NCI-H1436 (cell line): ENCODE data around the gene TAS2R38.
"Not testable (repeated sequence)": the region's sequence is repeated elsewhere in the genome, so short reads cannot be mapped to it uniquely, and the experiment has no call there.

Experiments used
- DNase-seq: peaks from one replicate; lab custom pipeline; 2025; lab: John Stamatoyannopoulos, UW

The TAS2R38 gene

DNA sequence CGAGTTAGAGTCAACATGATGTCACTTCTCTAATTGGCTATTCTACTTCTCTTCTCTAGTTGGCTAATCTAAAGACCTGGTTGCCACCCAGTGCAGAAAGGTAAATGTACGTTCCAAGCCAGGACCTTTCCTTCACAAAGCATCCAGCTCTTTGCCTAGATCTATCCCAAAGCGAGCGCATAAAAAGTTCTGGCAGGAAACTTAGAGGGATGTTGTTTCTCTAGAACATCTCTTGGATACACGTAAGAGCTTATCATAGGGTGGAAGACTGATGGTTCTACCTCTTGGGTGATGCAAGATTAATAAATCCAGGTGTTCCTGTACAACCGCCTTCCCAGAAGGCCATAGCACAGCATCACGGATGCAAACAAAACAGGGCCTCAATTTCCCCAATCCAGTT lies at the start of gene TAS2R38:
Gene TAS2R38 (minus strand): TSS at position 101 of the 400 bp plus-strand sequence. CDS start 84 bp downstream, at position 17.
- DNase-seq = no peak

DNA sequence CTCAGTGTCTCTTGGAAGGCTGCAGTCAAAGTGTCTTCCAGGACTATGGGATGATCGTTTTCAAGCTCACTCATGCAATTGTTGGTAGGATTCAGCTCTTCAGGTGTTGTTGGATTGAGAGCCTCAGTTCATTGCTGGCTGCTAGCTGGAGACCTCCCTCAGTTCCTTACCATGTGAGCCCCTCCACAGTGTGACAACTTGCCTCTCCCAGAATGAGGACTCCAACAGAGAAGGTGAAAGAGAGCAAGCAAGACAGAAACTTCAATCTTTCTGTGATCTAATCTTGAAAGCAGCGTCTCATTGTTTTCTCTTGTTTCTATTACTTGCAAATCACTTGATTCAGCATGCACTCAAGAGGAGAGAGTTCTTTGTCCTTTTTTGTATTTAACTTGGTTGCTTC lies 44.6 kb upstream of the TAS2R38 start:
- no peak for DNase-seq

DNA sequence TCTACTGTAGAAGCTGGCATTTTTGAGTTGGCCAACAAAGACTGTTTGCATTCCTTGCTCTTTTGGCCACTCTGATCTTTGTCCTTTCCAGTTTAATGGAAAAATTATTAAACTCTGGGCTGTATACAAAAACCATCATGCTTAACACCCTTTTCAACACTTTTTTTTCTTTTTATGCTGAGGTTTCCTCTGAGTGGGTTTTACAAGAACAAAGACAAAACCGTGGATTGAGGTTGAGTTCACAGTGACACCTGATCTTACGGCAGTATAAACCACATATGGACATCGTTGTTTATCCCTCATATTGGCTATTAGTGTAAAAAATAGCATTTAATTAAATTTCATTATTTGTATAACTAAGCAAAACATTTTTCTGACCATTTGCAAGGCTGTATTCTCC lies 43.9 kb upstream of the TAS2R38 start:
- DNase-seq = no peak

DNA sequence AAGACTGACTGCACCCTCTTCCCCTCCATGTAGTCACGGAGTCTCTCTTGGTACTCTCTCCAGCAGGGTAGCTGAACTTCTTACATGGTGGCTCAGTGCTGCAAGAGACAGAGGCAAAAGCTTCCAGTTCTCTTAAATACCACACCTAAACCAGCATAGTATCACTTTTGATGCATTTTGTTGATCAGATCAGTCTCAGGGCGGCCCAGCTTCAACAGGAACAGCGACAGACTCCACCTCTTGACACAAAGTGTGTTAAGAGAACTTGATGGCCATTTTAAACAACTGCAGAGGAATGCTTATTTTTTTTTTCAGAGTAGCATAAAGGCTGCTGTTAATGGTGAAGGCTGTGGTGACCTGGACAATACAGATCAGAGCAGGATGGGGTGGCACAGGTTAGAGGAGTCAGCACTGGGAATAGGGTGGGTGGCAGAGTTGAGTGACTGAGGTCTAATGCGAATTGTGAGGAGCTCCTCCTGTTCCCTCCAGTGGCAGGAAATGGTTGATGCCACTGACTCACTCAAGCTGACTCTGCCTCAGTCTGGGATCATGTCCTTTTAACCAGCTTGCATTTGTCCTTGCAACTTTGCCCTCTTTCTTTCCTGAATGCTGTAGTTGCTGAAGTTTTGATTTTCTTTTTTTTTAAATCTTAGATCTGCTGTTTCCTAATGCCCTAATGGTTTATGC lies 39.4 kb upstream of the TAS2R38 start:
- DNase-seq = no peak

DNA sequence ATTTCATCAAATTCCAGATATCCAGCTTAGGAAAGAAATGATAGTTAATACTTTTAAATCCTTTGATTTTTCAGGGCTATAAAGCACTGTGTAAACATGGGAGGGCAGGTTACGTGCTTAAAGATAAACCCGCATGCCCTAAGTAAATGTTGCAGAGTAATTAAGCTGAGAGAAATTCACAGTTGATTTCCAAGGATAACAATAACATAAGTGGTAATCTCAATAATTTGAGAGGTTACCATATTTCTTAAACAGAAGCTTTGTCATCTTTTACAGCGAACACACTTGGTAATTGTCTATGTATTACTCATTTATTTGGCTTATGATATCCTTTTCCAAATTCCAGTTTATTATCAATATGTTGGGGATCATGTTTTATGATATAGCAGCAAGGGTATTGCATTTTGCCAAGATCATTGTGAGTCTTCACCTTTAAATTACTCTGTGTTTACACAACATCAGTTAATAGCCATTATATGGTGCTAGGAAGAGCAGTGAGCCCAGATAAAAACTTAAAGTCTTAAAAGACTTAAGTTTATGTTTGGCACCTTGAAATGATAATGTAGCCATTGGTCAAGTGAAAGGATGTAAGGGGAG lies 37.5 kb upstream of the TAS2R38 start:
- DNase-seq = no peak

DNA sequence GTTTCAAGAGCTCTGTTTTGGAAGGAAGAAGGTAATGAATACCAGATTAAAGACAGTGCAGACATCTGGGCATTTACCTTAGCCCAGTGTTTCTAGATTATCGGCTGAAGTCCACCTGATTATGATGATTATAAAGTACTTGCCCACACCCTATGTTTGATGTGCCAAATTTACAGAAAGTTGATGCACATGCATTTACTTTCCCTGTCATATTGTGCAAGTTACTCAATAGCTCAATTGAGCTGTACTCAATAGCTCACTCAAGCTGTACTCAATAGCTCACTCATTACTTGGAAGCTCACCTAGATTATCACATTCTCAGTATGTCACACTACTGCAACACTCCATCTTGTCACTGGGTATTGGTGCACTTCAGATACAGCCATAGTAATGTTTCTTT lies 35.6 kb upstream of the TAS2R38 start:
- DNase-seq = no peak

DNA sequence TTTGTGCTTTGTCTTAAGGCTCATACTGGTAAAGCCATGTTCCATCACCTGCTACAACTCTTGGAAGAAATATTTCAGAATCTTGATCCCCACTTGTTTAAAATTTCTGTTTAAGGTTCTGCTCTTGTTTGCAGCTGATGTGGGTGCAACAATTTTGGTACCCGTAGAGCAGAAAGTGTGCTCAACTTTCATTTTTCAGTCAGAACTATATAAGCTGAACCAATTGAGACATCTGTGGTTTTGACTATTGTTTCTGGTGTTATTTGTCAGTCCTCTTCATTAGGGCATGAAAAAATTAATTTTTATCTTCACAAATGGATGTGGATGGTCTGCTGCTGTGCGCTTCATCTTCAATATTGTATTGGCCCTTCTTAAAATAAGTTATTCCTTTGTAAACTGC lies 33.0 kb upstream of the TAS2R38 start:
- no peak for DNase-seq

DNA sequence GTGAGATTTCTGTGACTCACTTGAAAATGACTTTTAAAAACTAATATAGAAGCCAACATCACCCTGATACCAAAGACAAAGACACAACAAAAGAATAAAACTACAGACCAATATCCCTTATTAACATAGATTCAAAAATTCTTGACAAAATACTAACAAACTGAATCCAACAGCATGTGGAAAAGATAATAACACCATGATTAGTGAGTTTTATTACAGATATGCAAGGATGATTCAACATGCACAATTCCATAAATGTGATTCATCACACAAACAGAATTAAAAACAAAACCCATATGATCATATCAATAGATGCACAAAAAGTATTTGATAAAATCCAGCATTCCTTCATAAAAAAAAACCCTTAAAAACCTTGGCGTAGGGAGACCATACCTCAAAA lies 28.6 kb upstream of the TAS2R38 start:
- no peak for DNase-seq

DNA sequence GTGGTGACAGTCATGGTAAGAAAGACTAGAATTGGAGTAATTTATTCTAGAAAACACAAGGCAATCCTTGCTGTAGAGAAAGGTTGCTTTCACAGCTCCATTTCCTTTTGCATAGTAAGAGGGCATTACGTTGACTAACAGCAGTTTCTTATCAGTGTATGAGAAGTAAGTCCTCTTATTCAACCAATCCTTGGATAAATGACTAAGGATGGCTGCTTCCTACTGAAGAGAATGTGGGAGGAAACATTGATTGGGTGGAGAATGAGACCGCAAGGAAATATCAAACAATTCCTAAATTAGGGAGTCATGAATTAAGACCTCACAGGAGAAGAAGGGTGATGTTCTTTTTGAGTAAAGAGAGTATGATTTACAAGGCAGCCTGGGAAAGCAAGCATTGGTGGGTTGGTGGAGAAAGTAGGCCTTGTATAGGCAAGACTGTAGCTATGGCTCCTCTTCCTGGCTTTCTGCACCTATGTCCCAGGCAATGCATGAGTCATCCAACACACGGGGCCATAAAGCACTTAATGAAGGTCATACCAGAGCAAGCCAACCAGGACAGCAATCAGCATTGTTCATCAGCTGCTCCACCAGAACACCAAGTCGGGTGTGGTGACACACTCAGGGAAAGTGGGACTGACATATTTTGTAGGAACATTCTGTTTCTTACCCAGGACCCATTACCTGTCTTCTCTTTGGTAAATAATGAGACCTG lies 27.7 kb upstream of the TAS2R38 start:
- DNase-seq = no peak

DNA sequence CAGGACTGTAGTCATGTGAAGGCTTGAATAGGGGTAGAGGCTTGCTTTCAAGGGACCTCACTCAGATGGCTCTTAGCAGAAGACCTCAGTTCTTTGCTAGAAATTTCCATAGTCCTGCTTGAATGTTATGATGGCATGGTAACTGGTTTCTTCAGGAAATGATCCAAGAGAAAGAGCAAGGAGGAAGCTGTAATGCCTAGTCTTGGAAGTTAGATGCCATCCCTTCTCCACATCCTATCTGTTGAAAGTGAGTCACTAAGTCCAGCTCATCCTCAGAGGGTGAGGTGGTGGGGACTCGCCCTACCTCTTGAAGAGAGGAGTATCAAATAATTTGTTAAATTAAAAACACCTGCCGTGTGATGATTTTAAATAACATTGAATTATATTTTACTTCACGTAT lies 26.7 kb upstream of the TAS2R38 start:
- DNase-seq = no peak

DNA sequence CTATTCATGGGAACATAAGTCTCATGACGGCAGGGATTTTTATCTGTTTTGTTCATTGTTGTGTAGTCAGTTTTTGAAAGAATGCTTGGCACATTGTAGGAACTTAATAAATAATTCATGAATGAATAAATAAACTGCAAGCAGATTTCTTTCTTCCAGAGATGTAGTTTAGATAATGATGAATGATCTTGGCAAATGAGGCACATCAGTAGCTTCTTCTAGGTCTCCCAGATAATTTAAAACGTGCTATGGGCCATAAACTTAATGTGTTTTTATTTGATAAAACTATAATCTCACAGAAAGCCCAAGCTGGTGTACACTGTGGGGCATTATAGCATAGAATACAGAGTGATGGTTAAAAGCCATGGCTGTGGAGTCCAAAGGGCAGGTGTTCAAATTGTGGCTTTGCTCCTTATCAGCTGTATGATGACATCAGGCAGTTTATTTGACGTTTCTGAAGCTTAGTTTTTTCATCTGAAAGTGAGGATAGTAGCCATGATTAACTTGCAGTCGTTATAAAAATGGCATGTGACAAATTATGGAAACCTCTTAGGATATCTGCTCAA lies 25.6 kb upstream of the TAS2R38 start:
- no peak for DNase-seq

DNA sequence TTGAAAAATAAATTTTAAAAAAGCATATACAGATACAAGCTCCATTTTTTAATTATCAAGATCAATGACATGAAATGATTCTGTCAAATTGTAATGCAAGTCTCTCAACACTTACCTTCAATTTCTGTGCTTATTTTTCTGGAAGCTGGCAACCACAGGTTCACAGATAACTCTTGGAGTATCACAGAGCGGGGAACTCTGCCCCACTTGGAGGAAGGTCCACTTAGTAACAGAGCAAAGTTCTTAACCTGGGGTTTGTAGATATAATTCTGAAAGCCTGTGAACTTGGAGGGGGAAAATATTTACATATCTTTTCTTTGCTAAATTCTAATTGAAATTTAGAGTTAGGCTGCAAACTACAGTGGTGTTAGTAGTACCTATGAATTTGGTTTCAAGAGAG lies 19.8 kb upstream of the TAS2R38 start:
- DNase-seq = no peak

DNA sequence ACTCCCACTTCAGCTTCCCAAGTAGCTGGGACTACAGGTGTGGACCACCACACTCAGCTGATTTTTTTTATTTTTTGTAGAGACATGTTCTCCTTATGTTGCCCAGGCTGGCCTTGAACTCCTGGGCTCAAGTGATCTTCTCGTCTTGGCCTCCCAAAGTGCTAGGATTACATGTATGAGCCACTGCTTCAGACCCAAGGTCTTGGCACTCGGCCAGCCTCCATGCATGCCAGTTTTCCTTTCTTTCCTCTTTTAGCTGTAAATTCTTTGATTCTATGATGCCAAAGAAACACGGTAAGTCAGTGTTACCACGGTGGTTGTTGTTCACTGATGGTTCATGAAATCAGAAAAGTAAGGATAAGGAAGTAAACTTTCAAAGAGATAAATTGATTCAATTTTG lies 19.1 kb upstream of the TAS2R38 start:
- no peak for DNase-seq

DNA sequence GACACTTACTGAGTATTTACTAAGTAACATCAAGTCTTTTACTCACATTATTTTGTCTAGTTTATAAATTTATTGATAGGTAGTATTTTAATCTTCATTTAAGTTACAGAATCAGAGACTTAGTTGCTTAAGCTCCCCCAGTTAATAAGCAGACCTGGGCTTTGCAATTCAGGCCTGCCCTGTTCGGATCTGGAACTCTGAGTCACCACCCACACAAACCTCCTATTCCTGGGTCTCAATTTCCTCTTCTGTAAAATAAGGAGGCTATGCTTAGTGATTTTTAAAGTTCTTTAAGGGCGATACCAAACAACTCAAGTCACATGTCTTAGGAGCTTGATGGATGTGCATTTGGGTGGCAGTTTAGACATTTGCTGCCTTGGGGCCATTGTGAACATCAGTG lies 18.6 kb upstream of the TAS2R38 start:
- DNase-seq = no peak

DNA sequence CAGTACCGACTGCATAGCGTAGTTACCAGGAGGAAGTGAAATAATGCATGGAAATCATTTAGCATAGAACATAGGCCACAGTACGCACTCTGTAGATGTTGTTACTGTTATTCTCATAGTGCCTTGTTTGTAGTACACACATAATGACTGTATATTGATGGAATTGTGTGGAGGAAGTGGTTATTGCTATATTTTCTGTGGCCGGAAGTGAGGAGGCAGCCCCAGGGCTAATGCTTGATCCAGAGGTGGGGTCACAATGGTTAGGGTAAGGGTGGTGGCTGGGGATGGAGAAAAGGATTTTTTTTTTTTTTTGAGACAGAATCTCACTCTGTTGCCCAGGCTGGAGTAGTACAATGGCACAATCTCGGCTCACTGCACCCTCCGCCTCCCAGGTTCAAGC lies 17.6 kb upstream of the TAS2R38 start:
- no peak for DNase-seq

DNA sequence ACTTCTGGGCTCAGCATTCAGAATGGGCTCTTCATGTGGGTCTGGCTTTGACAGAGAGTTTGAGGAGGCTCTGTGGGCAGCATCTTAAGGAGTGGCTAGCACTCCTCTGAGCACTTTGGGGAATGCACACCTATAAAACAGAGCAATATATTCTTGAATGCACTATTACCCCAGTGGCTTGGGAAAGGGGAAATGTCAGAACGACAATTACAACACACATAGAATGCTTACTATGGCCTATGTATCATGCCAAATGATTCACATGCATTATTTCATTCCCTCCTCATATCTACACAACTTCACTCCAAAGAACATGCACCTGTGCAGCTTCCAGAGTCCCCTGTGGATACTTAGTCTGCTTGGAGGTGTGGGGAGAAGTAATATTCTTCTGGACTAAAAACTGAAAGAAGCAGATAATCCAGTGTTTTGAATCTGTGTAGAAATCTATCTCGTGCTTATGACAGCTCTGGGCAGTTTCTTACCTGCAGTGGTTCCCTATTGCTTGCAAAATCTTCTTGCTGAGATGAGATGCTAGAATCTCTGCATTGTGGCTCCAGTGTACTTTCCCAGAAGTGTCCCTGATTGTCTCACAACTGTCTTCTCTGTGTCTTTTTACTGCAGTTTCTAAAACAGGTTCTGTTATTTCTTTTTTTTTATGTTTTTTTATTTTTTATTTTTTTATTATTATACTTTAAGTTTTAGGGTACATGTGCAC lies 16.6 kb upstream of the TAS2R38 start:
- no peak for DNase-seq

DNA sequence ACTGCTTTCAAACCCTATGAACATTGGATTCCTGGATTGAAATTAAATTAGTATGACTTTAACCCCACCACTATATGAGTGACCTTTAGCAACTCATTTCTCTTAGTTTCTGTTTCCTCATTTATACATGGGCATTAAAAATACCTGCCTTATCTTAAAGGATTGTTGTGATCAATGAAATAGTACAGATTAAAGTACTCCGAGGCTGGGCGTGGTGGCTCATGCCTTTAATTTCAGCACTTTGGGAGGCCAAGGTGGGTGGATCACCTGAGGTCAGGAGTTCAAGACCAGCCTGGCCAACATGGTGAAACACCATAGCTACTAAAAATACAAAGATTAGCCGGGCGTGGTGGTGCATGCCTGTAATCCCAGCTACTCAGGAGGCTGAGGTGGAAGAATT lies 14.2 kb upstream of the TAS2R38 start:
- DNase-seq = not testable (repeated sequence)

DNA sequence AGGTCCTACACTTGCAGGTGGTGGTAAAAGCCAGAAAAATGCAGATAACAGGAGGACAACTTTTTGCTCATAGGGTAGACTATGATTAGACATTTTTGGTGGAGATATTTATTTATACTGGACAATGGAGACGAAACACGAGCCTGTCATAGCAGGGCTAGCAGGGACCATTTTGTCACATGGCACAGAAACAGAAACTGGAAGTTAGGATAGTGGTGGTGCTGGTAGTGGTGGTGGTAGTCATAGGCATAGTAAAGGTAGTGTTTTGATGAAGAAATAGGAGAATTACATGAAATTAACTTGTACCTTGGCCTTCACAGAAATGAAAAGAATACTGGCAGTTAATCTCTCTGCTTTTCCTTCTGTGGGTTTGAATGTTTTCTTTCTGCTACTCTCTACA lies 13.3 kb upstream of the TAS2R38 start:
- no peak for DNase-seq

DNA sequence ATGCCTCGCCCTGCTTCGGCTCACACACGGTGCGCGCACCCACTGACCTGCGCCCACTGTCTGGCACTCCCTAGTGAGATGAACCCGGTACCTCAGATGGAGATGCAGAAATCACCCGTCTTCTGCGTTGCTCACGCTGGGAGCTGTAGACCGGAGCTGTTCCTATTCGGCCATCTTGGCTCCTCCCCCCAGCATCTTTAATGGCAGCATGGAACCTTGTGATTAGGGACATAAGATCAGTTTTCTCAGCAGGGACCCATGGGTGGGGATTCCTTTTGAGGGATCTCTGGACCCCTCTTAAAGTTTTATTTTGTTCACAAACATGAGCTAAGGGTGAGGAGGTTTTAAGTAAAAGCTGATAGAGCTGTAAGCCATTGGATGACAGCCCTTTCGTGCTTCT lies 12.4 kb upstream of the TAS2R38 start:
- DNase-seq = not testable (repeated sequence)

DNA sequence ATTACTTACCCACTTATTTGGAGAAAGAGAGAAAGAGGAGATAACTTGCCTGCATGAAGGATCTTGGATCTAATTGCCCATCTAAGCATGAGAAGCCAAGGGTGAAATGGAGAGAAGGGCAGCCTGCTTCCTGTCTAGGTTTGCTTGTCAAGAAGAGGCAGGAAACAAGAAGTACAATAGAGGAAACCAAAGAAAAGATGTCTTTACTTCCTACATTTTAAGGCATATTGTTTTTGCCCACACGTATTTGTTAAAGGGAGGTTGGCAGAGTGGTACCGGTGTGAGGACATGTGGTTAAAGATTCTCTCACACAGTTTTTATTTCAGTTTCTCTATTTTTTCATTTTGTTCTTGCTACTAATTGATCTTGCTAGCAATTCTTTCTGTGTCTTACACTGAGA lies 6.0 kb upstream of the TAS2R38 start:
- no peak for DNase-seq

DNA sequence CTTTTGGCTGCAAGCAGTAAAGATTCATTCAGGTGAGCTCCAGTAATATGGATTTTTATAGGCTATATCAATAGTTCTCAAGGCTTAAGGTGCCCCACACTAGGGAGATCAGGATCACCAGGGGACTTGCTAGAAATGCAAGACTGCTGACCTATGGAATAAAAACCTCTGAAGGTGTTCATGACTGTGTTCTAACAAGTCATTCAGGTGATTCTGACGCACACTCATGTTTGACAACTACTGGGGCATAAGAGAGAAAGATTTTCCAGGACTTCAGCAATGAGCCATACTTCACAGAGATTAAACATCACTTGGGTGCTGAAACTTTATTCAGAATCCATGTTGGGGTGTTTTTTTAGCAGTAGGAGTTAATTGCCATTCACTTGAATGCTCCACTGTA lies 4.8 kb upstream of the TAS2R38 start:
- DNase-seq = no peak

DNA sequence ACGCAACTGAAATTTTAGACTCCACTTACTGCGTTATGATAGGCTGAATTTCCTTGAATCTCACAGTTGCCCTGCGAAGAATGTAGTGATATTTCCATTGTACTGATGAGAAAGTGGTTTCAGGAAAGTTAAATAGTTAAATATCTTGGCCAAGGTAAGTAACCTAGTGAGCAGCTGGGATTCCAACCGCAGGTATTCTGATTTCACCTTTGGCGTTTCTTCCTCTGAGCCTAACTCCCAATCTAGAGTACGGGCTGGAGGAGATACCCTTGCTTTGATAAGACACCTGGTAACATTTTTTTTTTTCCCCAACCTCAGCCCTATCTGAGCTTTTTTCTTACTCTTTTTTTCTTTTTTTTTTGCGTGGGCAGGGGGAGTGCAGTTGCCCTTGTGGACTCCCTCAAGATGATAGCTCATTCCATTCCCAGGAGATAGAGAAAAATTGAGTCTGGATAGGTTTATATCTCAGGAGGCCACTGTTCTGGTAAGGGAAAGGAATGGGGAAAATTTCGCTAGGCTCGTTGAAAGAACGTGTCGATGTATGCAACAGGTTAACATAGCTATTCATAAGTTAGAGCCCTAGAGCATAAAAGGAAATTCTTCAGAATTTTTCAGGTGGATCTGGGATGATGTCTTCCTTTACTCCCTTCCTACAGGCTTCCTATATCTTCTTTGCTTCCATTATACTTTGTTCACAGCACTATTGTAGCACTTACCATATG lies 3.1 kb upstream of the TAS2R38 start:
- no peak for DNase-seq
